Smooth muscle cell (in vitro differentiated cells): ENCODE data around the gene LCE4A. TPM values are rescaled to one million over a fixed set of nuclear protein-coding genes. Genes with fewer than 3 reads are reported as not detected.

Source experiments
- DNase-seq: peaks from one replicate; lab custom pipeline; 2025; ENCODE audit not compliant: unreplicated experiment; lab: John Stamatoyannopoulos, UW
- H2AFZ ChIP-seq: fragments of 200-600 bp; sonication (generic); 2 replicates; pipeline ENCODE4 v1.6.0; 2016; ENCODE audit warnings: antibody characterized with exemption, low read depth, mild to moderate bottlenecking
- H3F3A ChIP-seq: fragments of 200-600 bp; sonication (generic); 2 replicates; pipeline ENCODE4 v1.6.0; 2017; ENCODE audit warnings: antibody characterized with exemption, low read depth
- H3K27ac ChIP-seq: fragments of 200-600 bp; sonication (generic); 2 replicates; pipeline ENCODE4 v1.5.1; 2016; ENCODE audit warnings: low read depth, mild to moderate bottlenecking
- H3K27me3 ChIP-seq: fragments of 200-600 bp; sonication (generic); 2 replicates; pipeline ENCODE4 v1.6.1; 2016; ENCODE audit warnings: low read depth, mild to moderate bottlenecking
- H3K36me3 ChIP-seq: fragments of 200-600 bp; sonication (generic); 2 replicates; pipeline ENCODE4 v1.5.1; 2016; ENCODE audit warnings: low read depth
- H3K4me1 ChIP-seq: fragments of 200-600 bp; sonication (generic); 2 replicates; pipeline ENCODE4 v1.5.1; 2016; ENCODE audit warnings: low read depth
- H3K4me2 ChIP-seq: fragments of 200-600 bp; sonication (generic); 2 replicates; pipeline ENCODE4 v1.6.0; 2016; ENCODE audit warnings: mild to moderate bottlenecking
- H3K4me3 ChIP-seq: fragments of 200-600 bp; sonication (generic); 2 replicates; pipeline ENCODE4 v1.5.1; 2016; ENCODE audit warnings: mild to moderate bottlenecking
- H3K79me2 ChIP-seq: fragments of 200-600 bp; sonication (generic); 2 replicates; pipeline ENCODE4 v1.6.0; 2016; ENCODE audit warnings: low read depth, mild to moderate bottlenecking
- H3K9ac ChIP-seq: fragments of 200-600 bp; sonication (generic); 2 replicates; pipeline ENCODE4 v1.6.0; 2016; ENCODE audit warnings: low read depth
- H3K9me3 ChIP-seq: fragments of 200-600 bp; sonication (generic); replicated peaks from 2 replicates; pipeline ENCODE4 v1.5.1; 2016; ENCODE audit warnings: low read depth
- H4K20me1 ChIP-seq: fragments of 200-600 bp; sonication (generic); 2 replicates; pipeline ENCODE4 v1.6.0; 2016; ENCODE audit warnings: low read depth
- WGBS: methylation state at CpG from one replicate; pipeline ENCODE4 v1.1.7; 2016; ENCODE audit warnings: low lambda C conversion rate; 5-methylcytosine and 5-hydroxymethylcytosine counted together
- polyA plus RNA-seq: library from polyadenylated mRNA; unstranded; fragments of >200 nt; fragmentation: Nextera tagmentation; extraction: Ambion mirVana; gene quantifications from 2 replicates; pipeline ENCODE4 v1.2.1, GENCODE V29; 2016
- total RNA-seq: library from RNA; depleted of rRNA; stranded (reverse); fragments of >200 nt; gene quantifications from 2 replicates; pipeline ENCODE4 v1.2.3, GENCODE V29; 2014
- TF ChIP-seq, protein P1 (sequence below): fragments of 200-600 bp; sonication (generic); IDR thresholded peaks from 2 replicates; pipeline ENCODE4 v1.5.1; 2017; ENCODE audit warnings: borderline replicate concordance, mild to moderate bottlenecking, antibody characterized with exemption; ENCODE audit not compliant: insufficient read depth, poor library complexity, severe bottlenecking

Gene LCE4A
- total and polyA plus RNA-seq, 2 experiments from 2014 or later, result not detected

DNA sequence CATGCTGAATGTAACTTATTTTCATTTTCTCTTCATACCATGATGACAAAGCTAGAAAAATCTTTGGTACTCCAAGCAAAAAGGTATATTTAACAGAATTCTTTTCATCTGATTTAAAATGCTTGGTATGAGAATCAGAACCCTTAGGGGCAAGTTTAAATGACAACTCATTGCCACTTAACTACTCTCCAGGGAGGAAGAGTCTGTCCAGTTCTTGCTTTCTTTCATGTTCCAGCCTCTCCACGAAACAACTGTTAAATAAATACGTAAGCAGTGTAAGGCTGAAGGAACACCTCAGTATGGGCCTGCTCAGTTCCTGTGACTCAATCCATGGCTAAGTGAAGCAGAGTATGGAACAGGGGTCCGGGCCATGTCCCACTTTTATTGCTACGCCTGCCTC, 8.2 kb upstream of the LCE4A start:
- no peaks in the 10 kb centered on the region for H4K20me1 ChIP-seq
- no peaks in the 10 kb centered on the region for H3K79me2 ChIP-seq
- DNase-seq, result no peak
- H3F3A ChIP-seq, result no peaks in the 10 kb centered on the region
- no peaks in the 10 kb centered on the region for H3K27me3 ChIP-seq
- H3K27ac ChIP-seq, result no peak overlapping the region
- H3K4me1 ChIP-seq, result no peaks in the 10 kb centered on the region
- 55% methylated on average over 4 of the region's 4 CpGs for WGBS
- H2AFZ ChIP-seq, result no peak overlapping the region
- no peak overlapping the region for H3K9ac ChIP-seq
- H3K36me3 ChIP-seq, result no peaks in the 10 kb centered on the region
- H3K4me2 ChIP-seq, result no peak overlapping the region
- no peak overlapping the region for H3K4me3 ChIP-seq
- peaks cover 11% of the 10 kb centered on the region for H3K9me3 ChIP-seq
- TF ChIP-seq, protein P1, sequence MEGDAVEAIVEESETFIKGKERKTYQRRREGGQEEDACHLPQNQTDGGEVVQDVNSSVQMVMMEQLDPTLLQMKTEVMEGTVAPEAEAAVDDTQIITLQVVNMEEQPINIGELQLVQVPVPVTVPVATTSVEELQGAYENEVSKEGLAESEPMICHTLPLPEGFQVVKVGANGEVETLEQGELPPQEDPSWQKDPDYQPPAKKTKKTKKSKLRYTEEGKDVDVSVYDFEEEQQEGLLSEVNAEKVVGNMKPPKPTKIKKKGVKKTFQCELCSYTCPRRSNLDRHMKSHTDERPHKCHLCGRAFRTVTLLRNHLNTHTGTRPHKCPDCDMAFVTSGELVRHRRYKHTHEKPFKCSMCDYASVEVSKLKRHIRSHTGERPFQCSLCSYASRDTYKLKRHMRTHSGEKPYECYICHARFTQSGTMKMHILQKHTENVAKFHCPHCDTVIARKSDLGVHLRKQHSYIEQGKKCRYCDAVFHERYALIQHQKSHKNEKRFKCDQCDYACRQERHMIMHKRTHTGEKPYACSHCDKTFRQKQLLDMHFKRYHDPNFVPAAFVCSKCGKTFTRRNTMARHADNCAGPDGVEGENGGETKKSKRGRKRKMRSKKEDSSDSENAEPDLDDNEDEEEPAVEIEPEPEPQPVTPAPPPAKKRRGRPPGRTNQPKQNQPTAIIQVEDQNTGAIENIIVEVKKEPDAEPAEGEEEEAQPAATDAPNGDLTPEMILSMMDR, result no peak

DNA sequence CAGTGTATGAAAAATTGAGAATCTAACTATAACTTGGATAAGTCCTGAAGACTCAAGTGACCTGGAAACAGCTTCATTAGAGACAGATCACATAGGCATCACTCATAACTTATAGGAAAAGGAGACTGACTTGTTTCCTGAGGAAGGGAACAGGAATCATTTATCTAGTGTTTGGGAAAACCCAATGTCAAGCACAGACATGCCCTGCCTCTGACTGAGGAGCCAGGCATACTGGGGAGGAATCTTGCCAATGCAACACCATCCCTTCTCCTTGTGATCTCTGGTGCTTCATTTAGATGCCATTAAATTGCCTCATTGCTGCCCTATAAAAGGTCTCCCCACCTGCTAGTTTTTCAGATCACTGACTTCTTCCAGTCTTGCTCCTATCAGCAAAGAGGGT, 10.3 kb downstream of the LCE4A start:
- Histone ChIP-seq H3K36me3 (no peaks in the 10 kb centered on the region), H3K9ac (no peak overlapping the region), H3F3A (no peaks in the 10 kb centered on the region), H3K79me2 (no peaks in the 10 kb centered on the region), H3K9me3 (peaks cover 3% of the 10 kb centered on the region), H2AFZ (no peak overlapping the region), H3K27ac (no peak overlapping the region), H3K4me1 (no peaks in the 10 kb centered on the region), H3K4me3 (no peak overlapping the region), H3K27me3 (no peaks in the 10 kb centered on the region), H4K20me1 (no peaks in the 10 kb centered on the region), H3K4me2 (no peak overlapping the region)
- TF ChIP-seq, protein P1, result no peak
- no peak for DNase-seq

- Histone ChIP-seq H3K9me3 (no peaks in the 10 kb centered on the region), H3K27ac (no peak overlapping the region)
Measured at GRCh38 chr1:152725261-152725660, 17.3 kb downstream of the LCE4A start.

GRCh38 chr1:152728986-152729385, 21.0 kb downstream of the LCE4A start:
- H2AFZ ChIP-seq, result no peak overlapping the region
- H3K27me3 ChIP-seq, result no peaks in the 10 kb centered on the region
- TF ChIP-seq, protein P1, result no peak
- no peak overlapping the region for H3K4me2 ChIP-seq
- no peak overlapping the region for H3K9ac ChIP-seq
- no peak overlapping the region for H3K4me3 ChIP-seq
- H3K36me3 ChIP-seq, result no peaks in the 10 kb centered on the region
- H3F3A ChIP-seq, result no peaks in the 10 kb centered on the region
- H3K27ac ChIP-seq, result no peak overlapping the region
- H3K9me3 ChIP-seq, result no peaks in the 10 kb centered on the region
- no peaks in the 10 kb centered on the region for H4K20me1 ChIP-seq
- DNase-seq, result no peak
- H3K4me1 ChIP-seq, result no peaks in the 10 kb centered on the region
- WGBS, result 76% methylated on average over 1 of the region's 1 CpG
- no peaks in the 10 kb centered on the region for H3K79me2 ChIP-seq

More at GRCh38 chr1:152725261-152725660, 17.3 kb downstream of the LCE4A start:
- Histone ChIP-seq H2AFZ (no peak overlapping the region), H3K79me2 (no peaks in the 10 kb centered on the region), H3K36me3 (no peaks in the 10 kb centered on the region), H3K9ac (no peak overlapping the region), H3F3A (no peaks in the 10 kb centered on the region), H4K20me1 (no peaks in the 10 kb centered on the region), H3K4me2 (no peak overlapping the region), H3K27me3 (no peaks in the 10 kb centered on the region), H3K4me3 (no peak overlapping the region), H3K4me1 (no peaks in the 10 kb centered on the region)
- DNase-seq, result no peak
- TF ChIP-seq, protein P1, result no peak
